Prostate gland (tissue), 2 donors: ENCODE measurements around the gene GRPEL1. TPM values are rescaled to one million over a fixed set of nuclear protein-coding genes. Genes with fewer than 3 reads are reported as not detected.

Source experiments
- DNase-seq: peaks from one replicate; pipeline ENCODE4 v3.0.0-alpha.2; 2019; ENCODE audit warnings: low spot score
- H3K27ac ChIP-seq, 2 donors: fragments of 200-600 bp; sonication (generic); 2 replicates each; pipeline ENCODE4 v1.5.1; 2017 to 2019
- H3K27me3 ChIP-seq: fragments of 200-600 bp; sonication (generic); replicated peaks from 2 replicates; pipeline ENCODE4 v1.5.1; 2019; ENCODE audit not compliant: insufficient read depth
- H3K36me3 ChIP-seq, 2 donors: fragments of 200-600 bp; sonication (generic); 1 replicate in 1 of 2; 2 replicates in 1 of 2; pipeline versions ENCODE4 v1.5.1 to v1.8.1; 2017 to 2019
- H3K4me1 ChIP-seq: fragments of 200-600 bp; sonication (generic); replicated peaks from 2 replicates; pipeline ENCODE4 v1.5.1; 2019
- H3K4me3 ChIP-seq, 2 donors: fragments of 200-600 bp; sonication (generic); 2 replicates each; pipeline ENCODE4 v1.5.1; 2017 to 2019
- H3K9me3 ChIP-seq: fragments of 200-600 bp; sonication (generic); 2 replicates; pipeline ENCODE4 v1.5.1; 2017
- POLR2A ChIP-seq: fragments of 450-650 bp; IDR thresholded peaks from one replicate; pipeline ENCODE4 v1.6.1; 2016; ENCODE audit warnings: antibody characterized with exemption, mild to moderate bottlenecking
- POLR2AphosphoS5 ChIP-seq: sonication (generic); formaldehyde crosslinking; IDR thresholded peaks from one replicate; pipeline ENCODE4 v1.6.1; 2017; ENCODE audit warnings: antibody characterized with exemption
- WGBS: methylation state at CpG from one replicate; pipeline ENCODE4 v1.1.5; 2018; 5-methylcytosine and 5-hydroxymethylcytosine counted together
- intact Hi-C: fragments of 100-400 bp; cut with DNase I; formaldehyde crosslinking; loops from one replicate; pipeline ENCODE4 v1.14.2; 2022
- total RNA-seq, 2 donors: library from RNA; depleted of rRNA; stranded (reverse); fragments of >200 nt; gene quantifications; one replicate each; pipeline ENCODE4 v1.1.0, GENCODE V29; 2016
- TF ChIP-seq, protein P1 (sequence below), 4 experiments: fragments of 200-600 bp in 2 of 4; fragments of 450-650 bp in 2 of 4; sonication (generic) in 2 of 4; IDR thresholded peaks; 1 replicate in 3 of 4; 2 replicates in 1 of 4; pipeline ENCODE4 v1.5.1; 2016 to 2019; ENCODE audit warnings: antibody characterized with exemption in 4 of 4, mild to moderate bottlenecking in 2 of 4, moderate library complexity in 2 of 4

GRPEL1 gene
- total RNA-seq, 2 donors from 2014 or later = 12.8 to 25.6 TPM

DNA sequence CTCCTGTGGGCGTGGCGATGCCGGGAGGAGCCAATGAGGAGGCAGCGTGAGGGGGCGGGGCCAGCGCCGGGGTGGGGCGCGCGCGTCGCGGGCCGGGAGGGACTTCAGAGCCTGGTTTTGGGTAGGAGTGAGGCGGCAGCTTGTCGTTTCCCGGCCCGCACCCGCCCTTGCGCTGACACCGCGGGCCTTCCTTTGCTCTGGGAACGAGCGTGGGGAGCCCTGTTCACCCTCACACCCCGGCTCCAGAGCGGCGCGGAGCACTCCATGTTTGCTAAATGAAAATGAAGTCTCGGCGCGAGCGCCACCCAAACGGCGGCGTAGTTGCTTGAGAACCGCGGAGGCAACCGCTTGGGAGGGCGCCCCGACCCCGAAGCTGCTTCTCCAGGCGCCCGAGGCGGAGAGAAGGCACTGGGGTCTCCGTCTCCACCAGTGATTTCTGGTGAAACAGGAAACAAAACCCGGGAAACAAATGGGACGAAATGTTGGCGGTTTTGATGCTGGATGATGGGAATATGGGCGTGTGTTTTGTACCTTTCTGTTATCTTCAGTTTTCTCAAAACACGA is 497 bp upstream of the GRPEL1 start:
- Histone ChIP-seq H3K36me3 (no peaks in the 10 kb centered on the region), H3K27ac (peak overlapping the region; percentile 71 to 85), H3K9me3 (no peaks in the 10 kb centered on the region), H3K27me3 (no peaks in the 10 kb centered on the region), H3K4me3 (peak overlapping the region; percentile 91 to 92), H3K4me1 (peaks cover 7% of the 10 kb centered on the region)
- TF ChIP-seq POLR2AphosphoS5 (peak; percentile 70), POLR2A (peak; percentile 39)
- TF ChIP-seq, protein P1, sequence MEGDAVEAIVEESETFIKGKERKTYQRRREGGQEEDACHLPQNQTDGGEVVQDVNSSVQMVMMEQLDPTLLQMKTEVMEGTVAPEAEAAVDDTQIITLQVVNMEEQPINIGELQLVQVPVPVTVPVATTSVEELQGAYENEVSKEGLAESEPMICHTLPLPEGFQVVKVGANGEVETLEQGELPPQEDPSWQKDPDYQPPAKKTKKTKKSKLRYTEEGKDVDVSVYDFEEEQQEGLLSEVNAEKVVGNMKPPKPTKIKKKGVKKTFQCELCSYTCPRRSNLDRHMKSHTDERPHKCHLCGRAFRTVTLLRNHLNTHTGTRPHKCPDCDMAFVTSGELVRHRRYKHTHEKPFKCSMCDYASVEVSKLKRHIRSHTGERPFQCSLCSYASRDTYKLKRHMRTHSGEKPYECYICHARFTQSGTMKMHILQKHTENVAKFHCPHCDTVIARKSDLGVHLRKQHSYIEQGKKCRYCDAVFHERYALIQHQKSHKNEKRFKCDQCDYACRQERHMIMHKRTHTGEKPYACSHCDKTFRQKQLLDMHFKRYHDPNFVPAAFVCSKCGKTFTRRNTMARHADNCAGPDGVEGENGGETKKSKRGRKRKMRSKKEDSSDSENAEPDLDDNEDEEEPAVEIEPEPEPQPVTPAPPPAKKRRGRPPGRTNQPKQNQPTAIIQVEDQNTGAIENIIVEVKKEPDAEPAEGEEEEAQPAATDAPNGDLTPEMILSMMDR (IDR thresholded peaks at IDR 0.05) = no peak
- whole genome bisulfite sequencing = under 1% methylated on average over 41 of the region's 50 CpGs
- intact Hi-C loops = loop anchor here (1.0 to 5.0 kb wide), 4 partner anchors 35 to 160 kb away; partner anchors contain the start of gene TBC1D14
- DNase-seq = no peak

DNA sequence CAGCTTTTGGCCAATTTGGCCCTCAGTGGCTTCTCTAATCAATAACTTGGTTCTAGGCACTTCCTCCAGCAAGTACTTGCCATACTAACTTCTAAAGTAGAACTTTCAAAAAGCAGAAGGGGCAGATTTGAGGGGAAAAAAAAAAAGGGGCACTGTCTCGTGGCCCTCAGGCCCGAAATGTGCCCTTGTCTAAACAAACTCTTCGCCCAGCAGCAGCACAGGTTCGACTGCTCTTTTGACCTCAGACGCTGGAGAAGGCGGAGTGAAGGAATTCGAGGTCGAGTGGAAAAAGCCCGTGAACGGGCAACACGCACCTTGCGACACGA is 775 bp downstream of the GRPEL1 start:
- under 1% methylated on average over 13 of the region's 13 CpGs for WGBS

DNA sequence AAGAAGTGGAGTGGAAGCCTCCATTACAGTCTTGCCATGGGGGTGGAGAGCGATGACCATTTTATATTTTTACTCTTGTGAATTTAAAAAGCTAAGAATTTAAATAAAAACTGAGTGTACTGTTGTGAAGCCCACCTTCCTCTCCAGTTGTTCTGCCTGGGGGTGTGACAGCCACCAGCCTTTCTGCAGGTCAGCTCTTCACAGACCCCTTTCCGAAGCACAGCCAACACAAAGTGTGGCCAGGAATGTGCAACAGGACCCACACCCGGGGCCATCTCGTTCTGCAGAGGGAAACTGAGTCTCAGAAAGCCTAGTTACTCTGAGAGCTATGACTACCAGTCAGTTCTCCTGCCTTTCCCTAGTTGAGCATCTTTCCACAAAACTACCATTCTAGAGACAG is 1.4 kb downstream of the GRPEL1 start:
- TF ChIP-seq POLR2AphosphoS5 = no peak
- no peak for TF ChIP-seq POLR2A
- TF ChIP-seq, protein P1 (IDR thresholded peaks at IDR 0.05) = no peak
- H3K36me3 ChIP-seq = no peaks in the 10 kb centered on the region
- H3K4me1 ChIP-seq = peaks cover 7% of the 10 kb centered on the region
- intact Hi-C loops = loop anchor here (5.0 kb wide), 1 partner anchor 94 kb away; no protein-coding TSS in a partner anchor
- no peaks in the 10 kb centered on the region for H3K9me3 ChIP-seq
- no peak for DNase-seq
- WGBS = 90% methylated on average over 4 of the region's 4 CpGs
- peak overlapping the region in 1 of 2 donors; percentile 91 for H3K4me3 ChIP-seq
- no peak overlapping the region for H3K27ac ChIP-seq
- H3K27me3 ChIP-seq = no peaks in the 10 kb centered on the region

More for the DNA sequence above, 775 bp downstream of the GRPEL1 start:
- TF ChIP-seq, protein P1 (IDR thresholded peaks at IDR 0.05) = no peak
- no peak for TF ChIP-seq POLR2A
- no peak for TF ChIP-seq POLR2AphosphoS5
- Histone ChIP-seq H3K27me3 (no peaks in the 10 kb centered on the region), H3K9me3 (no peaks in the 10 kb centered on the region), H3K4me3 (peak overlapping the region; percentile 91 to 92), H3K27ac (peak overlapping the region; percentile 75 to 76), H3K36me3 (no peaks in the 10 kb centered on the region), H3K4me1 (peaks cover 7% of the 10 kb centered on the region)
- DNase-seq = no peak
- intact Hi-C loops = loop anchor here (1.0 to 5.0 kb wide), 2 partner anchors 23 to 95 kb away; no protein-coding TSS in a partner anchor

DNA sequence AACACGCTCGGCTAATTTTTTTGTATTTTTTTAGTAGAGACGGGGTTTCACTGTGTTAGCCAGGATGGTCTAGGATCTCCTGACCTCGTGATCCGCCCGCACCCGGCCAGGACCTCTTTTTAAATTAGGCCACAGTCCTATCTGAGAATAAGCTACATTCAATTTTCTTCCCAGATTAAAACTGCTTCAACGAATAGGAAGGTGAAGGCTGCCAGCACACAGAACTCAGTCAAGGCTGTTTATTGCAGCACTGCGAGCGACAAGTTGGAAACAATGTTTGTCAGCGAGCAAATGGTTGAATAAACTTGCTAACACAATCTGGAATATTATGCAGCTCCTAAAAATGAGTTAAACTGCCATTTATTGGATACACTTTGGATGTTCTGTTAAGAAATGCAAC is 1.9 kb downstream of the GRPEL1 start:
- Histone ChIP-seq H3K36me3 (no peaks in the 10 kb centered on the region), H3K27ac (no peak overlapping the region), H3K4me1 (peaks cover 7% of the 10 kb centered on the region), H3K27me3 (no peaks in the 10 kb centered on the region), H3K4me3 (no peak overlapping the region), H3K9me3 (no peaks in the 10 kb centered on the region)
- TF ChIP-seq POLR2AphosphoS5 (no peak), POLR2A (no peak)
- TF ChIP-seq, protein P1 (IDR thresholded peaks at IDR 0.05) = no peak
- no peak for DNase-seq
- intact Hi-C loops = loop anchor here (5.0 kb wide), 1 partner anchor 94 kb away; no protein-coding TSS in a partner anchor
- 92% methylated on average over 11 of the region's 11 CpGs for whole genome bisulfite sequencing

DNA sequence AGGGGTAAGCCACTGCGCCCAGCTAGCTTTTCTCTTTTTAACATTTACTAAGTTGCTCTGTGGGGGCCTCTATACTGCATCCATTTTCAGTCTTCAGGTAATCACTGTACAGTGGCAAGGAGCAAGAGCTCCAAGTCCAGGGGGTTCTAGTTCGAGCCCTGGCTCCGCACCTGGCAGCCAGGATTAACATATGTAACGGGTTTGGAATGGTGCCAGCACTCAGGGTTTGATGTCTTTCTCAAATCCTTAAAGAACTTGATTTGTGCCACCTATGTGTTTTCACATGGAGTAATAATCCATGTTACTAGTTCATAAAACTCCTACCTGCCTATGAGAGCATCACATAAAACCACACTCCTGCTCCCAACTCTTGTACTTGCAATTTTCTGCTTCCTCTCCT is 4.5 kb downstream of the GRPEL1 start:
- H3K36me3 ChIP-seq = no peaks in the 10 kb centered on the region

More for the DNA sequence above, 4.5 kb downstream of the GRPEL1 start:
- no peak for DNase-seq
- H3K27me3 ChIP-seq = no peaks in the 10 kb centered on the region
- TF ChIP-seq POLR2A = no peak
- TF ChIP-seq, protein P1 (IDR thresholded peaks at IDR 0.05) = no peak
- no peak for TF ChIP-seq POLR2AphosphoS5
- intact Hi-C loops = no loop called here
- H3K27ac ChIP-seq = no peak overlapping the region
- no peaks in the 10 kb centered on the region for H3K9me3 ChIP-seq
- peaks cover 7% of the 10 kb centered on the region for H3K4me1 ChIP-seq
- H3K4me3 ChIP-seq = no peak overlapping the region
- WGBS = 73% methylated on average over 4 of the region's 4 CpGs
